HG03432 (cell line): Measurements from ENCODE around the gene PRAC2.

Experiments
- ATAC-seq: cut with Tn5 transposase; IDR thresholded peaks from one replicate; pipeline ENCODE4 v1.9.1; 2021; ENCODE audit warnings: mild to moderate bottlenecking, moderate library complexity; ENCODE audit not compliant: unreplicated experiment

The PRAC2 gene

DNA sequence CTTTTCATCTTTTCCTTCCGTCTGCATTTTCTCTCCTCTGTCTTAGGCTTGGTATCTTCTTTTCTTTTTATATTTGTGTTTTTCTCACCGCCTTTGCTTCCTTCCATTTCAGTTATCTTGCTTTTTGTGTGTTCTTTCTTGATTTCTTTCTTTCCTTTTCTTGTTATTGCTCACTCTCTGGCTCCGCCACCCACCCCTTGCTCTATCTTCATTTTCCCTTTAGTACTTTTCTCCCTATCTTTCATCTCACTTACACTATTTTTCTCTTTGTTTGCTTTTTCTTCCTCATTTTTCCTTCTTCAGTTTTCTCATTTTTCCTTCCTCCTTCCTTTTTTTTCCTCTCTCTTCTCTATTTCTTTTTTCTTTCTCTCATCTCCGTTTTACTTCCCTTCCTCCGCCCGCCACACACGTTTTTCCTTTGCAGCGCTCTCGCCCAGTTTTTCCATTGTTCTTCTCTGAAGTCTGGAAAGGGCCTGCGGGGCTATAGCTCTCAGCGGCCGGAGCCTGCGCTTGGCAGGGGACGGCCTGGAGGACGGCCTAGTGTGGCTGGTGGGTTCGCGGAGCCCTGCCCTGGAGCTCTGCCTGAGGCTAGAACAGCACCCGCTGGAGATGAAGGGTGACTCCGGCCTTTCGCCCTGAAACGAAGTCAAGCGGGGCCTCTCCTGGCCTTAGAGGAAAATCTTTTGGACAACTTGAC is 10.8 kb downstream of the PRAC2 start:
- no peak for ATAC-seq

DNA sequence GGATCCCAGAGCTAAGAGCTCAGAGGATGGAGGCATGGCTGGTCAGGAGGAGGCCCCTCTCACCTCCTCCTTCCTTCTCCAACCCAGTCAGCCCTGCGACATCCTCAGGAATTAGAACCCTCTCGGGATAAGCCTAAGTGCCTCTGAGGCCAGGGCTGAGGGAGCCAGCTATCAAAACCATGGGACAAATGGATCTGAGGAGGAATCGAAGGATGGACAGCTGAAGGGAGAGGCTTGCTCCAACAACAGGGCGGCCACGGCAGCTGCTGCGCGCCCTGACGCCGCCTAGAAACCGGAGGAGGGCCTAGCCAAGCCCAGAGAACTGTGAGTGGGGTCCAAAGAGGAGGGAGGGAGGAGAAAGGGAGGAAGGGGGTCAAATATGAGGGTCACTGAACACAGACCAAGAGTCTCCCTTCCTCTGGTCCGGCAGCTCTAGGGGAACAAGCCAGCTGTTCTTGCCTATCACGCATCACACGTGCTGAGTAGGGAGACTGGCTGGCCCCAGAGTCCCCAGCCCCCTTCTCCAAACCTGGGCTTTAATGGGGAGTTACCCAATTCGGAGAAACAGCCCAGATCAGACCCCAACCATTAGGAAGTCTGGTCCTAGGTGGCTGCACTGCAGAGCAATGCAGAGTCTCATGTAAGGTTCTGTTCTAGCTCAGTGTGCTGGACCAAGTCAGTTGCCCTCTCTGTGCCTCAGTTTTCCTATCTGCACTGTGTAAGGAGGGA is 11.5 kb downstream of the PRAC2 start:
- no peak for ATAC-seq

DNA sequence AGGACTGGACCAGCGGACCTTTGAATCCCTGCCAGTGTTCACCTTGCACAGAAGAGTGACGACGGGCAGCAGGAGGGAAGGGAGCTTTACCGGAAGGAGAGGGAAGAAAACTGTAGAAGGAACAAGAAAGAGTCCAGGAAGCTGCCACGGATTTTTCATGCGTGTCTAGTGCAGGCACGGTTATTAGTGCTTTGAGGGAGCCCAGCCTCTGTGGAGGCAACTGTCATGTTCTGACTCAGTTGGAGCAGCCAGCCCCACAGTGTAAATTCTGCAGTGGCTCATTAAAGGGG is 12.0 kb downstream of the PRAC2 start:
- ATAC-seq = no peak

DNA sequence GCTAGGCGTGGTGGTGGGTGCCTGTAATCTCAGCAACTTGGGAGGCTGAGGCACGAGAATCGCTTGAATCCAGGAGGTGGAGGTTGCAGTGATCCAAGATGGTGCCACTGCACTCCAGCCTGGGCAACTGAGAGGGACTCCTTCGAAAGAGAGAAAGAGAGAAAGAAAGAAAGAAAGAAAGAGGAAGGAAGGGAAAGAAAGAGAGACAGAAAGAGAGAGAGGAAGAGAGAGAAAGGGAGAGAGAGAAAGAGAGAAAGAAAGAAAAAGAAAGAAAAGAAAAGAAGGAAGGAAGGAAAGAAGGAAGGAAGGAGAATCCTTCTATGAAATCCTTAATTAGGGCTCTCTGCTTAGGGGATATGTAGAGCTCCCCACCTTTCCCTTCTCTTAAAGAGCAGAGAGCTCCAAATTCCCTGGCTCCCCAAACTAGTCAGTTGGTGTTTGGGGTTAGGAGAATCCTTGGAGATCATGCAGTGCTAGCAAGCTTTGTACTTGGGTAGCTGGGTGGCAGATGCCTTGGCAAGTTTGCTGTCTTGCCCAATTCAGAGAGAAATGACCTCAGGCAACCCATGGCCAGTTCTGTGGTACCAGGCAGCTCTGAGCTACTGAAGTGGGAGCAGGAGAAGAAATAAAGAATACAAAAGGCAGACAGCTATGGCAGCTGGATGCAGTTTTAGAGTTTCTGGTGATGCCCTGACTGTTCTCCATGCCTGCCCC is 14.5 kb downstream of the PRAC2 start:
- no peak for ATAC-seq

DNA sequence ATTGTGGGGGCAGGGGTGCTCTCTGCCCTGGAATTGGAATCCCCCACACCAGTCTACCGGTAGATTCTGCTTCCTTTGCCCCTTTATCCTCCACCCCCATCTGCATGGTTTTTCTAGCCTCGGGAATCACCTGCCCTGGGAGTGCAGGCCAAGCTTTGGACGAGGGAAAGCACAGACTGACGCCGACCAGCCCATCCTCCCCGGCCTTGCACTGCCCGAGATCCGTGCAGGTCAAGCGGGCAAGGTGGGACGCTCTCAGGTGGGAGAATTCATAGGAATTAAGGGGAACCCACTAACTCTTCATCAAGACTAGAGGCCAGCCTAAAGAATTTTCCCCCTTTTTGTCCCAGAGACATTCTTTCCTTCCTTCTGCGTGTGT is 15.4 kb downstream of the PRAC2 start:
- ATAC-seq = no peak

DNA sequence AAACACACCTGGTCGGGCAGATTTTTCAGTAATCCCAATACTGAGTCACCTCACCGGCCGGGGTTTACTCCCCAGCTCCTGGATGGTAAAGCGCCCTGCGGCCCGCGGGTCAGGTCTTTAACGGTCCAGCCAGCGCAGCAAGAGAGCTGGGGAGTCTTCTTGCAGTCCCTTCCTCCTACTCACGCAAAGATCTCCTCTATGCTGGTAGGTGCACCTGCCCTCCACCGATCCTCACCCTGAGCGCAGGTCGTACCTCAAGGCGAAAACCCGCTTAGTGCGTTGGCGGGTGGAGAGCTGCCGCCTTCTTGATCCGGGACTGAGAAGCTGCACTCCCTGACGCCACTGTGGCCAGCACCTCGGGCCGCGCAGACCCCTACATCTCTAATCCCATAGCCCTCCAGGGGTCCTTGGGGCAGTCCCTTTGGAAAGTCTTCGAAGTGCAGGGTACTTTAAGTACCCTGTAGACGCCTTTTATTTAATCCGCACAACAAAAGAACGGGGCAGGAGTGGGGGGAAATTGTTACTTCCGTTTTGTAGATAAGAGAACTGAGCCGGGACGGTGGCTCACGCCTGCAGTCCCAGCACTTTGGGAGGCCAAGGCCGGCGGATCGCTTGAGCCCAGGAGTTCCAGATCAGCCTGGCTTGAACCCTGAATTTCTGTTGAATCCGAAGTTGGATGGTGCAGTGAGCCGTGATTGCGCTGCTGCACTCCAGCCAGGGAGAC is 16.0 kb downstream of the PRAC2 start:
- no peak for ATAC-seq

DNA sequence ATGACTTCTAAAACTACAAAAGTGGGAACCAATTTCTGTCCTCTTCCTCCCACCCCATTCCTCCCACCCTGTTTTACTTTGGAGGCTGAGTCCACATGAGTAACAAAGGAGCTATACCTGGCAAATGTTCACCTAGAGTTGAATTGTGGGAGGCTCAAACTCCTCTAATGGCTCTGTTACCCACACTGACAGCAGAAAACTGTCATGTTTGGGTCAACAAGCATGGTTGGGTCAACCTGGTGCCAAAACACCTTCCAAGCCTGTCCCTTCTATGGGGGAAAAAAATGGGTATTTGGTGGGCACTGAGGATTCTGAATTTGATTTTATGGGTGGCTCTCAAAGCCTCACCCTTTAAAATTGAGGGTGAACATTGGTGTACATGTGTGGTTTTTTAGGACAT is 17.6 kb downstream of the PRAC2 start:
- ATAC-seq = no peak

DNA sequence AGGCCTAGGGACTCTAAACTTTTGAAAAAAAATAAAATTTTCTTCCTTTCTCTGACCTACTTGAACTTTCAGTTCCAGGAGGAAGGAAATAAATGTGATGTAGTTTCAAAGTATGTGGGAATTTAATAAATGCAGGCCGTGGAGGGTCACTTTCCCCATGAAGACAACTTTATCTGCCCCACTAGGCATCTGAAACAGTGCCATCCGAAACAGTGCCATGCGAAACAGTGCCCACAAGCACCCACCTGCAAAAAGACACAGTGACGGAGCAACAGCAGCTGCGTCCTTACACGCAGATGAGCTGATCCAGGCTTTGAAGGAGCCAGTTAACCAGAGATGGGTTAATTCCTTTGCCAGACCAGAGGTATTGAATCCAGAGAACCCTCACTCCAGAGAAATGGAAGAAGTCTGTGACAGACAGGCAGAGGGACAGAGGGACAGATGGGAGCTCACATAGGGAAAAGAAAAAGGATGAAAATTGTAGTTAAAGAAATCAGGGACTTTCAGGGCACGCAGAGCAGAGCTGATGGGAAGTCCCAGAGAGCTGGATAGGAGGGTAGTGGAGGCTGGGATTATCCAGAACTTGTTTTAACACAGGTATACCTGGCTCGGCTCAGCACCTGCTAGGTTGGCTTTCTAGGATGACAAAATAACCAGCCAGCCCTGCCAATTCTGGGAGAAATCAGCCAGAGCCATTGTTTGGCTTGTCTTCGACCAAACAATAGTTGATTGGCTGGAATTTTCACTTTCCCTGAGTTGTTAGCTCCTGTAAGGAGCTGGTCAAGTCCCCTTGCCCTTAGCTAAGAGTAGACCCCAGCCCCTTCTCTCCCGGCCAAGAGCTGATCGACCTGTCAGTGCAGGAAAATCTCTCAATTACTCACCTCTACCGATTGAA is 22.6 kb downstream of the PRAC2 start:
- ATAC-seq = no peak

DNA sequence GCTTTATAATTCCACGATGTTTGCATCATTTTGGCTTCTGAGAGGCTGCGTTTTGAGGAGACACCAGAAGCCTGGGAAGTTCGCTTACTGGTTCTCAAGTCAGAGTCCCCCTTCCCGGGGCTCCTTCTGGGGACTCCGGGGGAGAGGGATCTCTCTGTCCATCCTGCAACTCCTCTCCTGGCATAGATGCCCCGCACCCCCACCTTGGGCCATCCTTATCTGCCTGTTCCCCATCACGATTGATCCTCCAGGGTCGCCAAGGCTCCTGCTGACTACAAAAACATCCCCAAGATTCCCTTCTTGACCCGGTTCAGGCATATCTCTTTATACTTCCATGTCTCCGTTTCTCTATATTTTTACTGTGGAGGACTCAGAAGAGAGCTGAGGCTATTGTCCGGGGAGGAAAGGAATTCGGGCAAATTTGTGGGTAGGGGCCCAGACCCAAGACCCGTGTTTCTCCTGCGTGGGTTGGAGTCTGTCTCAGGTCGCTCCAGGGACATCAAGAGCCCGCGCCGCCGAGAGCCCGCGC is 24.0 kb downstream of the PRAC2 start:
- no peak for ATAC-seq

DNA sequence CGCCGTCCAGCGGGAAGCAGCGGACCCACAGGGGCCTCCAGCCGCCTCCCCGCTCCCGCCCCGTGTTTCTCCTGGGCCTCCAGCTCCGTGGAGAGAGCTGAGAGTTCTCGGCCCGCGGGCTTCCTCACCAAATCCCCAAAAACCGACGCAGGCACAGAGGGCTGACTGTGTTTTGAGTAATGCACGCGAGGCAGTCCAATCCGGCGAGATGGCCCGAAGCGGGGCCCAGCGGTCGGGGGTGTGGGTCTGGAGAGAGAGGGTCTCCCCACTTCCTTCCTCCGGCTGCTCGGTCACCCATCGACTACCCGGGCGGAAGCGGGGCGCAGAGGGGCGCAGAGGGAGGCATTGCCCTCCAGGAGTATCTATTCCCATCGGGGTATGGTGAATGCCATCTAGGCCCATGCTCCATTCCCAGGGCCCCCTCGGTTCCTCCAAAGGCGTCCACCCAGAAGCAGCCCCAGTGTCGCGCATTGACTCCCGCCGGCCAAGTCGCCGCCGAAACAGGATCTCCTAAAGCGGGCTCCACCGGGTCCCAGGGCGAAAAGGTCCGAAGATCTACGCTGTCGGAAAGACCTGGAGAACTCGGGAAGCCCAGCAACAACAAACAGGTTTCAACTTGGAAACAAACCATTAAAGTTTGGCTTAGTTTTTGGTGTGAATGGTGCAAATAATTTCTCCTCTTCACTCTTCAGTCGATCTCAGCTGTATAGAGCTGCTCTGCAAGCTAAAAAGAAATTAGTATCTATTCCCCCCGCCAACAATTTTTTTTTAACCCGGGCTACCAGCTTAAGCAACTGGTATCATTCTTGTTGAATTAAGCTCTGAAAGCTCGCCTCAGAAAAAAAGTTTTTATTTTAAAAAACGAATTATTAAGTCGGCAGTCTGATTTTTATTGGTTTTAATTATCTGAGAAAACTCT is 24.7 kb downstream of the PRAC2 start:
- no peak for ATAC-seq

DNA sequence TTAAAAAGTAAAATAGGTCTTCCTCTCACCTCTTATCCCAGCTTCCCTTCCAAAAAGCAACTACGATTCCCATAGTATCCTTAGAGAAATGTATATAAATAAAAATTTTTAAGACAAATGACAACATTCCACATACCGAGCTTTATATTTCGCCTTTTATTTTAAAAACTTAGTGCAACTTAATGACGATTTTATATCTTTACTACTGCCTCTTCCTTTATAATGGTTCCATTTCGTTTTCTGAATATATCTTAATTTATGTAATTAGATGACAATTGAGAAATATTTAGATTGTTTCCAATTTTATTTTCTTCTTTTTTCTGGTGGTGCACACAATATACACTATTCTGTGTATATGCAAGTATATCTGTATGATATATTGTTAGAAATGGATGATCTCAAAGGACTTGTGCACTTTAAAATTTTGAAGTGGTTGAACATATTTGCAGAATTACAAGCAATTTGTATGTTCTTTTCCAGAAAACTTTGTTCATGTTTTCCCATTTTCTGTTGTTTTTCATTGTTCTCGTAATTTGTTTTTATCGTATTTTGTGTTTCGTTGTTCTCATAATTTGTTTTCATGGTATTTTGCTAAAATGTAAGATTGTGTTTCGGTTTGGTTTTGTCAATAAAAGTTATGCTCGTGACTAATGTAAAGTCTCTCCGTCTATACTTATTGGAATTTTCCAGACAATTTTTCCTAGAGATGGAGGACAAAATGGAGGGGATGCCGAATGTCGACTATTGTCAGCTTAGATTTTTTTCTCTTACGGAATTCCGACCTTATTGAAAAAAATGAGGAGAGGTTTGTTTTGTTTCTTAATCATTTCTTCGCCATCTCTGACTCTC is 26.0 kb downstream of the PRAC2 start:
- no peak for ATAC-seq

DNA sequence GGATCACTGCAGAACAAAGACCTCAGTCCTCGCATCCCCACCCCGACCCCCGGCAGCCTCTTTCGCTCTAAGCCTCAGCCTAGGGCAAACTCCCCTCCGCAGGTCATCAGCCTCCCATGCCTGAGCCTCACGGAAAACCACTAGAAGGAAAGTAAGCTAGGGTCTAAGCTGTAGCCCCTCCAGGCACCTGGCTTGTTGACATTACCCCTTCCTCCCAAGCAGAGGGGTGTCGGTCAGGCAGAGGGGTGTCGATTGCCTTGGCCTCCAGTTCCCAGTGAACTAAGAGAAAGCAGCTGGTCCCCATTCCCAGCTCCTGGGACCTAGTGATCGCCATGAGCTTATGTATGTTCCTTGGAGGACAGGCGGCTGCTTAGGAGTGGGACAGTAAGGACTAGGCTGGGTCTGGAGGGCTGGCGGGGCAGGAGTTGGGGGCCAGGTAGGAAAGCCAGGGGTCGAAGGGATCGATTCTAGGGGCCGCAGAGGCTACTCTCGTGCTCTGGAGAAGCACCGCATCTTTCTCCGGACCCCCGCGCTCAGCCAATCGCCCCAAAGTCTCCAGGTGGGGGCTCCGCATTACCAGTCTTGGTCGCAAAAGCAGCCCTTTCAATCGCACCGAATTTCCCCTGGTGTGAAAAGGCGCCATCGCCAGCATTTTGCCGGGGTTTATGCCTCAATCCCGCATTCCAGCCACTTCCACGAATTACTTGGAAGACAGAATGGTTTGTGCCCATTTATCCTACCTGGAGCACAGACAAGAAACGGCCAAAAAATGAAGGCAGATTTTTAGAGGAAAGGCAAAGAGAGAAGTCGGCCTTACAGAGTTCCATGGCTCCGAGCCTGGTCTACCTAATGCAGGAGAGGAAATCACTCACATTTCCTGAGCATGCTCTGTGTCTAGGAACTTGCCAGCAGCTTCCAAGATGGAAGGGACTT is 26.9 kb downstream of the PRAC2 start:
- no peak for ATAC-seq

DNA sequence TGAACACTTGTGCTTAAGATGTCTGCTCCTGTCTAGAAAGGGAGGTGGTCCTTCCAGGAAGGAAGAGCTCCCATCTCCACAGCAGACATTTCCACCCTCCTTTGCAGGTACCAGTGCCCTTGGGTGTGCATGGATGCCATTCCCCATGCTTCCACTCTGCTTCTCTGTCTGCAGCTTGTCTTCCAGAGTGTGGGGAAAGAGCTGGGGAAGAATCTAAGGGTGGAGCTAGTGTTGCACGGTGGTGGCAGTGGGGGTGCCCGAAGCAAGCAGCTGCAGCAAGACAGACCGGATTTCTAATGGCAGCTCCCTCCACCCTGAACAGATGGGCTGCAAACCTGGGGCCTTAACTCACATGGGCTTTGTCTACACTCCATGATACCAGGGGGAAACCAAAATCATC is 28.2 kb downstream of the PRAC2 start:
- ATAC-seq = no peak

DNA sequence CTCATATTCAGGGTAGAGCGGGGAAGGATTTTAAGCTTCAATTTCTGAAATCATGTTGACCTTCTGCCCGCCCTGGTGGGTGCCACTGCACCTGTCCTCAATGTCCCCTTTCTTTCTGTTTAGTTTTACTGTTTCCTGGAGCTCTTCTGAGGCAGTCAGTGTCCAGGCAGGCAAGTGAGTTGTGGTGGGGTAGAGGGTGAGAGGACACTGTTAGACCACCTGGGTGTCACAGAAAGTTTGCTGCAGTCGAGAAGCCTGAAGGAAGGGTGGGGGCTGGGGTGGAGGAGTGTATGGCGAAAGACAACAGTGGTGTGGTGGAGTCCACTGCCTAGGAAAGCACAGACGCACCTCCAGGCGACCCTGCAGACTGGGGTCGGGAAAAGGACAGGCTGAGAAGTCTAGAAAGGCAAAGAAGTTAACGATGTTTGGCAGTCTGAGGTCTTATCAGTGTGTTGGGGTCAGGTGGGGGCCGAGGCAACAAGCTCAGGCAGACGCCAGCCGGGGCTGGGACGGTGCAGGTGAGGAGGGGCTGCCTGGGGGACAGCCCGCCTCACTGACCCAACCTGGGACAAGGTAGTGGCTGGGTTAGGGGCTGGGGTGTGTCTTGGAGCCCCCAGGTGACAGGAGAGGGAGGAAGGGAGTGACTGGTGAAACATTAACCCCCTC is 28.9 kb downstream of the PRAC2 start:
- ATAC-seq = no peak

DNA sequence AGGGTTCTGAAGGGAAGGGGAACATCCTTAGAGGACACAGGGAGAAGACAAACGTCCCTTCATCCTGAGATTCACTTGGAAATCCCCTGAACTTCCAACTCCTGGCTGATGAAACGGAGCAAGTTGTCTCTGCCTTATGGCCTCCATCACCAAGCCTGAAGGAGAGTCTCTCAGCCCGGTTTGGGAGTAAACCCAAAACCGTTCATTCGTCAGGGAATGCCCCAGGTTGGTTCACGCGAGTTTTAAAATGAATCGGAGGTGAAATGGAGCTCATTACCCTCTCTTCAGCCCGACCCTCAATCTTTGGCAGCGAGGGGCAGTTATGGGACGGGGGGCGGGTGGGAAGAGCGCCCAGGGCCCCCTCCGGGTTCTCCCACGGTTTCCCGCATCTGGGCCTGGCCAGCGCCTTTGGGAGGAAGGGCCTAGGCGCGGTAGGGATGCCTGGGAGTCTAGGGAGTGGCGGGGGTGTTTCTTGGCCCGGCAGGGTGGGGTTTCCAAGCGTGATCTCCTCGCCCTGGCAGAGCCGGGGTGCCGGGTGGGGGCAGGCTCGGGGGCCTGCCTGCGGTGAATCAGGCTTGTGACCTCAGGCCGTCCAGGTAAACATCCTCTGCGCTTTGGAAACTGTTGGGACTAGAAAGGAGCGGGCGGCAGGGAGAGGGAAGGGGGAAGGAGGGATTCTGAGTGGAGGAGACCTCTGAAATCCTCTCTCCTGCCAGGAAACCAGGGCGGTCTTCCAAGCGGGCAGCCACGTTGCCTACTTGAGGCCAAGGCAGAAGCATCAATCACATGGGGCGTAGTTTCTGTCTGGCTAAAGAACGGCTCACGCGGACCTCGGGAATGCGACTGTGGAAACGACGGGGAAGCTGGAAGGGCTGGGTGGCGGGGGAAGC is 29.7 kb downstream of the PRAC2 start:
- ATAC-seq = no peak
